CD14-positive monocyte (primary cell): ENCODE data around the gene MORC4. TPM values are rescaled to one million over a fixed set of nuclear protein-coding genes. Genes with fewer than 3 reads are reported as not detected.

Source experiments
- DNase-seq, 3 donors: peaks; one replicate each; pipeline ENCODE4 v3.0.0-alpha.2; 2011 to 2022
- H2AFZ ChIP-seq: 2 replicates; pipeline ENCODE4 v1.6.0; 2012; ENCODE audit warnings: mild to moderate bottlenecking, low read depth, low read length, inconsistent platforms; ENCODE audit not compliant: insufficient read depth, poor library complexity, severe bottlenecking
- H3K27ac ChIP-seq, 2 donors: 1 replicate in 1 of 2; 2 replicates in 1 of 2; pipeline ENCODE4 v1.5.1; 2012 to 2013; ENCODE audit warnings: low read length in 2 of 2, control low read depth in 1 of 2, inconsistent platforms in 1 of 2, low read depth in 1 of 2, mild to moderate bottlenecking in 1 of 2
- H3K27me3 ChIP-seq, 2 donors: one replicate each; pipeline versions ENCODE4 v1.6.0 to v1.6.1; 2011 to 2013; ENCODE audit warnings: low read length in 2 of 2; ENCODE audit not compliant: control insufficient read depth in 2 of 2, insufficient read depth in 2 of 2
- H3K36me3 ChIP-seq, 2 donors: replicated peaks in 1 of 2; 1 replicate in 1 of 2; 2 replicates in 1 of 2; pipeline versions ENCODE4 v1.5.1 to v1.6.1; 2012 to 2013; ENCODE audit warnings: low read length in 2 of 2, control low read depth in 1 of 2, inconsistent platforms in 1 of 2, mild to moderate bottlenecking in 1 of 2; ENCODE audit not compliant: insufficient read depth in 2 of 2, control insufficient read depth in 1 of 2
- H3K4me1 ChIP-seq, 2 donors: 1 replicate in 1 of 2; 2 replicates in 1 of 2; pipeline versions ENCODE4 v1.5.1 to v1.6.1; 2012 to 2013; ENCODE audit warnings: low read length in 2 of 2, control low read depth in 1 of 2, inconsistent platforms in 1 of 2, mild to moderate bottlenecking in 1 of 2, moderate library complexity in 1 of 2; ENCODE audit not compliant: insufficient read depth in 2 of 2, control insufficient read depth in 1 of 2
- H3K4me2 ChIP-seq: replicated peaks from 2 replicates; pipeline ENCODE3; 2012; ENCODE audit warnings: low read length, moderate library complexity, mild to moderate bottlenecking; ENCODE audit not compliant: poor library complexity, severe bottlenecking; ENCODE audit errors: extremely low read depth
- H3K4me3 ChIP-seq, 3 experiments: fragments of 200-600 bp in 1 of 3; sonication (generic) in 1 of 3; replicated peaks in 1 of 3; 1 replicate in 2 of 3; 2 replicates in 1 of 3; pipeline ENCODE4 v1.5.1; 2011 to 2013; ENCODE audit warnings: low read length in 3 of 3, mild to moderate bottlenecking in 3 of 3, control low read depth in 2 of 3, low read depth in 2 of 3, inconsistent platforms in 1 of 3, moderate library complexity in 1 of 3
- H3K79me2 ChIP-seq: 2 replicates; pipeline ENCODE4 v1.6.0; 2012; ENCODE audit warnings: mild to moderate bottlenecking, control low read depth, inconsistent platforms, low read length, moderate library complexity; ENCODE audit not compliant: insufficient read depth
- H3K9ac ChIP-seq: 2 replicates; pipeline ENCODE4 v1.6.0; 2017; ENCODE audit warnings: low read length, mild to moderate bottlenecking; ENCODE audit not compliant: insufficient read depth, poor library complexity, severe bottlenecking
- H3K9me3 ChIP-seq, 2 donors: replicated peaks in 1 of 2; 1 replicate in 1 of 2; 2 replicates in 1 of 2; pipeline versions ENCODE4 v1.5.1 to v1.6.1; 2012 to 2013; ENCODE audit warnings: low read length in 2 of 2, control low read depth in 1 of 2; ENCODE audit not compliant: control insufficient read depth in 1 of 2, insufficient read depth in 1 of 2
- H4K20me1 ChIP-seq: 2 replicates; pipeline ENCODE4 v1.6.0; 2012; ENCODE audit warnings: mild to moderate bottlenecking, low read length, control low read depth, moderate library complexity; ENCODE audit not compliant: insufficient read depth
- H3K27ac Mint-ChIP-seq, 7 donors: one replicate each; pipeline ENCODE4 v1.8.0; 2020; ENCODE audit warnings: mild to moderate bottlenecking in 7 of 7, mixed read lengths in 7 of 7, moderate library complexity in 6 of 7, inconsistent platforms in 2 of 7
- H3K27me3 Mint-ChIP-seq, 3 donors: one replicate each; pipeline ENCODE4 v1.8.0; 2021 to 2022; ENCODE audit warnings: low read depth in 3 of 3, mild to moderate bottlenecking in 3 of 3, mixed read lengths in 3 of 3, moderate library complexity in 3 of 3, inconsistent platforms in 1 of 3
- H3K36me3 Mint-ChIP-seq, 2 donors: one replicate each; pipeline ENCODE4 v1.8.0; 2020; ENCODE audit warnings: mixed read lengths in 2 of 2, inconsistent platforms in 1 of 2, mild to moderate bottlenecking in 1 of 2
- H3K4me1 Mint-ChIP-seq: one replicate; pipeline ENCODE4 v1.8.0; 2020; ENCODE audit warnings: mild to moderate bottlenecking, mixed read lengths
- H3K4me3 Mint-ChIP-seq, 2 donors: one replicate each; pipeline ENCODE4 v1.8.0; 2020; ENCODE audit warnings: mild to moderate bottlenecking in 2 of 2, mixed read lengths in 2 of 2, moderate library complexity in 1 of 2
- H3K9me3 Mint-ChIP-seq, 7 donors: one replicate each; pipeline ENCODE4 v1.8.0; 2020 to 2022; ENCODE audit warnings: mixed read lengths in 7 of 7, mild to moderate bottlenecking in 6 of 7, moderate library complexity in 6 of 7, inconsistent platforms in 2 of 7
- WGBS: methylation state at CpG from one replicate; pipeline ENCODE4 v1.1.5; 2013; ENCODE audit warnings: missing lambda C conversion rate; ENCODE audit not compliant: insufficient coverage; 5-methylcytosine and 5-hydroxymethylcytosine counted together
- intact Hi-C, 2 donors: fragments of 100-400 bp; cut with micrococcal nuclease; formaldehyde crosslinking; loops; one replicate each; pipeline versions ENCODE4 v1.15.0 to v1.15.1; 2023
- polyA plus RNA-seq, 3 donors: library from polyadenylated mRNA; depleted of rRNA in 1 of 3; unstranded in 2 of 3; stranded (reverse) in 1 of 3; fragments of 300-500 nt in 2 of 3; fragments of >200 nt in 1 of 3; fragmentation: Illumina TruSeq in 2 of 3; gene quantifications; 1 replicate in 2 of 3; 2 replicates in 1 of 3; pipeline ENCODE4 v1.2.3, GENCODE V29; 2012 to 2021
- TF ChIP-seq, protein P1 (sequence below): fragments of 200-600 bp; IDR thresholded peaks from one replicate; pipeline ENCODE4 v1.8.0; 2022; ENCODE audit warnings: antibody characterized with exemption, mild to moderate bottlenecking

MORC4 gene
- polyA plus RNA-seq, 3 donors: 0.06 to 0.23 (median 0.10) TPM

DNA sequence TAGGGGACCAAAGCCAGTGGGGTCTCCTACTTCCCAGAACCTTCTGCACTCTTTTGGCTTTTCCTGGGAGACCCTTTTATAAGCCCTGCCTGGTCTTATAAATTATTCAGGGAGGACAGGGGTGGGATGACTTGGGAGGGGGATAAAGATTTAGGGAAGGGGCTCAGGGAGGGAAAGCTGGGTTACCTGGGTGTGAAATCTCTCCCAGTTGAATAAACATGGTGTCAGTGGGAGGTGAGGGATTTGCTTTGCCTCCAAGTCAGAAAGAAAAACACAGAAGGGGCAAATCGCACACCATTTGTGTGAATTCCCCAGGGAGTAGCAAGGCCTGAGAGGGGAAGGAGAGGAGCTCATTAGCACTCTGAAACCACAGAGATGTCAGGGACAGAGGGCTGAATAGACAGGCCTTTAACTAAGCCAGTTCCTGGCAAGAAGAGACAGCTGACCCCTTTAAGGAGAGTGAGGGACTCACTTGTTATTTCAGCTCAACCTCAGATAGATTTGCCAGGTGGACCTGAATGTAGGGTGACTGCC lies 96.7 kb downstream of the MORC4 start, which contains the start of gene RIPPLY1:
RIPPLY1 (minus strand) TSS at position 51 of the 534 bp plus-strand sequence. CDS start 54 bp downstream, outside the sequence.
- no peak within 1 kb of the TSS for H3K27ac ChIP-seq
- H3K36me3 Mint-ChIP-seq: no peaks in the 10 kb centered on the region
- no peak within 1 kb of the TSS for H3K9ac ChIP-seq
- H3K4me3 Mint-ChIP-seq: no peak within 1 kb of the TSS
- H3K27ac Mint-ChIP-seq: no peak within 1 kb of the TSS
- H3K4me2 ChIP-seq: no peak within 1 kb of the TSS
- H3K27me3 ChIP-seq: no peaks in the 10 kb centered on the region
- no peak for DNase-seq
- no CpG with 5 or more reads among the region's 1 CpG for WGBS
- no peaks in the 10 kb centered on the region for H3K79me2 ChIP-seq
- intact Hi-C loops: no loop called here
- no peak within 1 kb of the TSS for H2AFZ ChIP-seq
- H3K4me3 ChIP-seq: no peak within 1 kb of the TSS
- no peaks in the 10 kb centered on the region for H3K4me1 Mint-ChIP-seq
- H3K36me3 ChIP-seq: no peaks in the 10 kb centered on the region
- TF ChIP-seq, protein P1, sequence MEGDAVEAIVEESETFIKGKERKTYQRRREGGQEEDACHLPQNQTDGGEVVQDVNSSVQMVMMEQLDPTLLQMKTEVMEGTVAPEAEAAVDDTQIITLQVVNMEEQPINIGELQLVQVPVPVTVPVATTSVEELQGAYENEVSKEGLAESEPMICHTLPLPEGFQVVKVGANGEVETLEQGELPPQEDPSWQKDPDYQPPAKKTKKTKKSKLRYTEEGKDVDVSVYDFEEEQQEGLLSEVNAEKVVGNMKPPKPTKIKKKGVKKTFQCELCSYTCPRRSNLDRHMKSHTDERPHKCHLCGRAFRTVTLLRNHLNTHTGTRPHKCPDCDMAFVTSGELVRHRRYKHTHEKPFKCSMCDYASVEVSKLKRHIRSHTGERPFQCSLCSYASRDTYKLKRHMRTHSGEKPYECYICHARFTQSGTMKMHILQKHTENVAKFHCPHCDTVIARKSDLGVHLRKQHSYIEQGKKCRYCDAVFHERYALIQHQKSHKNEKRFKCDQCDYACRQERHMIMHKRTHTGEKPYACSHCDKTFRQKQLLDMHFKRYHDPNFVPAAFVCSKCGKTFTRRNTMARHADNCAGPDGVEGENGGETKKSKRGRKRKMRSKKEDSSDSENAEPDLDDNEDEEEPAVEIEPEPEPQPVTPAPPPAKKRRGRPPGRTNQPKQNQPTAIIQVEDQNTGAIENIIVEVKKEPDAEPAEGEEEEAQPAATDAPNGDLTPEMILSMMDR: no peak
- peaks cover 0 to 3% (median 1%) of the 10 kb centered on the region in 3 donors for H3K27me3 Mint-ChIP-seq
- H4K20me1 ChIP-seq: no peaks in the 10 kb centered on the region
- no peaks in the 10 kb centered on the region for H3K4me1 ChIP-seq
- no peaks in the 10 kb centered on the region for H3K9me3 ChIP-seq
- no peaks in the 10 kb centered on the region for H3K9me3 Mint-ChIP-seq

DNA sequence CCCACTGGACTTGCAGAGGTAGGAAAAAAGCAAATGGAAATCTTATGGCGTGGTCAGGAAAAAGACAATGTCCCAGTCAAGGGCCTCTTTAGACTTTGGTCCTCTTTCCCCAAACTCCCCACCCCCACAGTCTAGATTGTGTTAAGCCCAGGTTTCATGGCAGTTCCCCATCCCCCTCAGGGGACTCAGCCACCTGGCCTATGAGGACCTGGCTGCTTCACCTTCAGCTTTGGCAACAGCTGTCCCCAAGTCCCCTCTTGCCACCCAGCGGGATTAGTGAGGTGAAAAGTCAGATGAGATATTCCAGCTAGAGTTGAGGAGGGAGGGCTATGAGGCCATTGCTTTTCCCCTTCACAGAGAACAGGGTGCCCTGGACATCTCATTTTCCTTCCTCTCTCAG lies 97.3 kb downstream of the MORC4 start:
- Histone ChIP-seq H3K27me3 (no peaks in the 10 kb centered on the region), H3K9ac (no peak overlapping the region), H4K20me1 (no peaks in the 10 kb centered on the region), H2AFZ (no peak overlapping the region), H3K27ac (no peak overlapping the region), H3K4me2 (no peak overlapping the region), H3K4me1 (no peaks in the 10 kb centered on the region), H3K79me2 (no peaks in the 10 kb centered on the region), H3K36me3 (no peaks in the 10 kb centered on the region), H3K4me3 (no peak overlapping the region), H3K9me3 (no peaks in the 10 kb centered on the region)
- TF ChIP-seq, protein P1: no peak
- H3K27me3 Mint-ChIP-seq: peaks cover 0 to 3% (median 1%) of the 10 kb centered on the region in 3 donors
- DNase-seq: no peak
- intact Hi-C loops: no loop called here
- no peak overlapping the region for H3K4me3 Mint-ChIP-seq
- H3K36me3 Mint-ChIP-seq: no peaks in the 10 kb centered on the region
- H3K4me1 Mint-ChIP-seq: no peaks in the 10 kb centered on the region
- no peaks in the 10 kb centered on the region for H3K9me3 Mint-ChIP-seq
- no CpG with 5 or more reads among the region's 2 CpGs for WGBS
- H3K27ac Mint-ChIP-seq: no peak overlapping the region
